ENCODE data around the gene DARS2. TPM values are rescaled to one million over a fixed set of nuclear protein-coding genes. Genes with fewer than 3 reads are reported as not detected.

The DARS2 gene
- total and polyA plus RNA-seq, 2 of the 4 experiments (the other 2 are of a cell fraction) = 14.8 to 18.8 TPM

DNA sequence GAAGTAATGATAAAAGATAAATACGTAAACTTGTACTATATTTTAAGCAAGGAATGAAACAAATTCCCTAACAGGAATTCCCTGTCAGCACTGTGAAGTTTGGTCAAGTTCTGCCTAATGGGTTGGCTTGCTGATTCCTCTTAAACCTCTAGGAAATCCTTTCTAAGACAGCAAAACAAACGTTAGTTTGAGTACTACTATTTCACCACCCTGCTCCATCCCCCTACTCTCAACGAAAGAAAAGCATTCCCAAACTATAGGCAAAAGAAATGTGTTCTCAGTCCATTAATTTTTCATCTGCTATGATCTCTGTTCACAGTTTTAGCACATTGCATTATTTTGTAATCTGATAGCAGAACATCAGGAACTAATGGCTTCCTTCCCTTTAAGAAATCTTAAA lies 76.5 kb downstream of the DARS2 start:
- WGBS, 2 experiments (ENCODE audit: extremely low coverage in 2 of 2, insufficient read length in 1 of 2) = 100% methylated on average over 1 of the region's 3 CpGs; no CpG with 5 or more reads in 1 of the 2 experiments
- H3K56ac ChIP-seq (ENCODE audit: extremely low read depth, insufficient read depth, low read length) = no peak overlapping the region
- dilution Hi-C loops (cut with HindIII; ENCODE audit: low sequenced_read_pairs, unreplicated experiment) = no loop called here

More for the DNA sequence above, 76.5 kb downstream of the DARS2 start:
- H3K9me3 ChIP-seq (ENCODE audit: control insufficient read depth, insufficient read depth, low read length) = no peaks in the 10 kb centered on the region
- ChIA-PET CTCF (no interaction called here), POLR2A (ENCODE audit: unreplicated experiment) (interaction anchor here (0.6 kb wide), 1 partner anchor 318 kb away, joined by 6 read pairs; no protein-coding TSS in a partner anchor)
- H3K4ac ChIP-seq (ENCODE audit: low read depth, low read length) = no peak overlapping the region
- no peak overlapping the region for H2AK5ac ChIP-seq (ENCODE audit: low read depth, low read length)
- no peak overlapping the region for H2BK5ac ChIP-seq (ENCODE audit: low read depth, low read length, poor library complexity, severe bottlenecking)
- H3K9ac ChIP-seq (ENCODE audit: low read depth, low read length) = no peak overlapping the region
- no peak overlapping the region for H2BK20ac ChIP-seq (ENCODE audit: low read depth, low read length)
- no peak overlapping the region for H3K23ac ChIP-seq (ENCODE audit: low read depth, low read length)
- H4K20me1 ChIP-seq (ENCODE audit: insufficient read depth, low read length) = no peaks in the 10 kb centered on the region
- no peak overlapping the region for H2AK9ac ChIP-seq (replicated peaks; ENCODE audit: low read depth, low read length, poor library complexity)
- no peak overlapping the region for H3K4me2 ChIP-seq (ENCODE audit: low read depth, low read length)
- H3K27ac ChIP-seq (ENCODE audit: insufficient read depth, low read length) = no peak overlapping the region
- no peak overlapping the region for H2BK15ac ChIP-seq (ENCODE audit: low read depth, low read length)
- no TSS peak for BruUV-seq (replicated peaks)
- H3K4me3 ChIP-seq (ENCODE audit: insufficient read depth, low read depth, low read length) = no peak overlapping the region
- DNase-seq (no peak), ATAC-seq (ENCODE audit: low read depth) (no peak)
- no peaks in the 10 kb centered on the region for H3K79me1 ChIP-seq (ENCODE audit: low read depth in 1 of 2, low read length in 2 of 2)
- no peaks in the 10 kb centered on the region for H3K36me3 ChIP-seq (ENCODE audit: control insufficient read depth, insufficient read depth, low read length)
- TF ChIP-seq MAFK (IDR thresholded peaks at IDR 0.05; ENCODE audit: low read depth, low read length) (no peak), NFE2L2 (IDR thresholded peaks at IDR 0.05; ENCODE audit: low read depth, low read length) (no peak), MAZ (IDR thresholded peaks at IDR 0.05; ENCODE audit: borderline replicate concordance, low read depth, low read length) (no peak), CEBPB (IDR thresholded peaks at IDR 0.05; ENCODE audit: low read depth, low read length) (no peak), RCOR1 (IDR thresholded peaks at IDR 0.05; ENCODE audit: insufficient replicate concordance, low read length) (no peak)
- intact Hi-C loops (cut with micrococcal nuclease) (no loop called here), in situ Hi-C loops (cut with MboI; ENCODE audit: low sequenced_read_pairs) (no loop called here)
- no peaks in the 10 kb centered on the region for H3K4me1 ChIP-seq (ENCODE audit: control insufficient read depth, insufficient read depth, low read length)
- no peak overlapping the region for H4K8ac ChIP-seq (ENCODE audit: low read depth in 2 of 2, low read length in 2 of 2)
- no peak overlapping the region for H4K91ac ChIP-seq (ENCODE audit: insufficient read depth, low read depth, low read length)
- H2BK120ac ChIP-seq (ENCODE audit: low read depth, low read length) = no peak overlapping the region
- no peak overlapping the region for H2AFZ ChIP-seq (replicated peaks; ENCODE audit: low read length, poor library complexity)
- H3K9me1 ChIP-seq (ENCODE audit: insufficient read depth, low read length) = no peaks in the 10 kb centered on the region
- H4K5ac ChIP-seq (ENCODE audit: low read depth, low read length) = no peak overlapping the region
- no peak overlapping the region for H3K14ac ChIP-seq (replicated peaks; ENCODE audit: low read depth, low read length)
- H3K27me3 ChIP-seq (ENCODE audit: control insufficient read depth, insufficient read depth, low read length) = no peaks in the 10 kb centered on the region
- no peak overlapping the region for H3K18ac ChIP-seq (ENCODE audit: low read depth, low read length)
